Fibroblast of villous mesenchyme (primary cell): Measurements from ENCODE around the gene LLGL2. TPM values are rescaled to one million over a fixed set of nuclear protein-coding genes. Genes with fewer than 3 reads are reported as not detected.

ENCODE experiments used
- DNase-seq: peaks from one replicate; pipeline ENCODE4 v3.0.0-alpha.2; 2010; ENCODE audit warnings: low read depth
- H3K4me3 ChIP-seq: 2 replicates; pipeline ENCODE4 v1.5.1; 2011; ENCODE audit warnings: low read depth, mild to moderate bottlenecking, low read length
- total RNA-seq: library from RNA; depleted of rRNA; stranded (reverse); fragments of >200 nt; gene quantifications from 2 replicates; pipeline ENCODE4 v1.2.3, GENCODE V29; 2012
- TF ChIP-seq, protein P1 (sequence below): IDR thresholded peaks from 2 replicates; pipeline ENCODE4 v1.5.1; 2012; ENCODE audit warnings: low read depth, mild to moderate bottlenecking, low read length; ENCODE audit not compliant: insufficient read depth

The LLGL2 gene
- total RNA-seq, 1 donor = 2.2 TPM

DNA sequence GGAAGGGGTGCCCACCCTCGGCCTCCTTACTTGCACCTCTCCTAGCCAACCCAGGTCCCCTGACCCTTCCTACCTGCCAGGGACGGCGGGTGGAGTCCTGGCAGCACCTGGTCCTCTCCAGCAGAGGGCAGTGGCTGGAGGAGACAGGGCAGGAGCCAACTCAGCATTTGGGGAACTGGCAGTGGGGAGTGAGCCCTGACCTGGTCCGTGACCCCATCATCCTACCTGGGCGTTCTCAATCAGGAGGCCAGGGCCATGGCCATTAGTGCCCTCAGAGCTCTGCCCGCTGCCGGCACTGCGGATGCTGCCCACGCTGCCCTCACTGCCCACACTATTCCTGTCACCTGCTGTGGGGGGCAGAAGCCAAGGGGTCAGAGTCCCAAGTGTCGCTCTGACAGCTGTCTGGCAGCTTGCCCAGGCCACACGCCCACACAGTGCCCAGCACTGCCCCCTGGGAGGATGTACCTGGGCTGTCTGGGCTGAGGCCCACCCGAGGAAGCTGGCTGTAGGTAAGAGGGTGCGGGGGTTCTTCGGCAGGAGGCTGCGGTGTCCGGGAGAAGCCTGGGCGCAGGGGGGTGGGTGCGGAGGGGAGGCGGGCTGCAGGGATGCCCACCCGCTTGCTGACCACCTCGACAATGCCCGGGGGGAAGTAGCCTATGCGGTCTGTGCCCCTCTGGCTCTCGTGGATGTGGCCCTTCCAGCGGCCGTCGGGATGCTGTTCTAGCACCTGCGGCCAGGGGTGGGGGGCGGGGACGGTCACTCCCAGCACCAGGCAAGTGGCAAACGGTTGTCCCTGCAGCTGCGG, 20.9 kb upstream of the LLGL2 start:
- DNase-seq = no peak
- H3K4me3 ChIP-seq = no peak overlapping the region
- TF ChIP-seq, protein P1, sequence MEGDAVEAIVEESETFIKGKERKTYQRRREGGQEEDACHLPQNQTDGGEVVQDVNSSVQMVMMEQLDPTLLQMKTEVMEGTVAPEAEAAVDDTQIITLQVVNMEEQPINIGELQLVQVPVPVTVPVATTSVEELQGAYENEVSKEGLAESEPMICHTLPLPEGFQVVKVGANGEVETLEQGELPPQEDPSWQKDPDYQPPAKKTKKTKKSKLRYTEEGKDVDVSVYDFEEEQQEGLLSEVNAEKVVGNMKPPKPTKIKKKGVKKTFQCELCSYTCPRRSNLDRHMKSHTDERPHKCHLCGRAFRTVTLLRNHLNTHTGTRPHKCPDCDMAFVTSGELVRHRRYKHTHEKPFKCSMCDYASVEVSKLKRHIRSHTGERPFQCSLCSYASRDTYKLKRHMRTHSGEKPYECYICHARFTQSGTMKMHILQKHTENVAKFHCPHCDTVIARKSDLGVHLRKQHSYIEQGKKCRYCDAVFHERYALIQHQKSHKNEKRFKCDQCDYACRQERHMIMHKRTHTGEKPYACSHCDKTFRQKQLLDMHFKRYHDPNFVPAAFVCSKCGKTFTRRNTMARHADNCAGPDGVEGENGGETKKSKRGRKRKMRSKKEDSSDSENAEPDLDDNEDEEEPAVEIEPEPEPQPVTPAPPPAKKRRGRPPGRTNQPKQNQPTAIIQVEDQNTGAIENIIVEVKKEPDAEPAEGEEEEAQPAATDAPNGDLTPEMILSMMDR = peak; percentile 63

DNA sequence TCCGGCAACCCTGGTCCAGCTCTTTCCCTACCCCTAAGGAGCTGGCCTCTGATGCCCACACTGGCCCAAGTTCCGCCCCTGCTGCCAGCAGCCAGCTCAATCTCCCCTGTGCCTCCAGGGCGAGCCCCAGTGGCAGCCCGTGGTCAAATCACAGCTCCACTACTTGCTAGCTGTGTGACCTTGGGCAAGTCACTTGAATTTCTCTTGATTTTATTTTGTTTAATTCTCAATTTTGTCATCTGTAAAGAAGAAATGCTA, 20.4 kb upstream of the LLGL2 start:
- no peak for DNase-seq
- TF ChIP-seq, protein P1 = no peak
- no peak overlapping the region for H3K4me3 ChIP-seq

DNA sequence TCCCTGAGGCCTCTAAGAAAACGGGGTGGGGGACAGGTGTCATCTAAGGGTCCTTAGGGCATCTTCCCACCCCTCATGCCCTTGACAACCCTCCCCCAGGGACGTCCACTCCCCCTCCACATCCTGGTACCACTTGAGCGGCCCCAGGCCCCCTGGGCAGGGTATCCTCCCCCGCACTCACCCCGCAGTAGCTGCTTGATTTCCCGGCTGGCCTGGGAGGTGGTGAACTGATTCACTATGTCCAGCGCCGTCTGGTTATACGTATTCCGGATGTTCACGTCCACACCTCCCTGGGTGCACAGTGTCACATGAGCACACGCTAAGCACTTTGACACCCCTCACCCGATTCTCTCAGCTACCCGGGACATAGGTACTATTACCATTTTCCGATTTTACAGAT, 19.9 kb upstream of the LLGL2 start:
- H3K4me3 ChIP-seq = no peak overlapping the region
- no peak for DNase-seq
- TF ChIP-seq, protein P1 = no peak

DNA sequence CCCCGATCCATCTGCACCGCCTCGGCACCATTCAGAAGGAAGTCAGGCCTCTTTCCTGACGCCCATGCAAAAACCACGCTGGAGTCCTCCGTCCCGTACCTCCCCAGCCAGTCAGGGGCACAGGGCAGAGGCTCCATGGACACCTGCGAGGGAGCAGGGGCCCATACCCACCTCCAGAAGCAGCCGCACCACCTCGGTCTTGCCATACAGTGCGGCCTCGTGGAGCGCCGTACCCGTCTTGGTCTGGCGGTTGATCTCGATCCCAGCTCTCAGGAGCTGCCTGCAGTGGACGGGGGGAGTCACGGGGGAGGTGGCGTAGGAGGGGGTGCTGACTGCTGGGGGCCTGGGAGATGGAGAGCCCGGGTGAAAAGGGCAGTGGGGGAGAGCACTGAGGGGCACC, 19.4 kb upstream of the LLGL2 start:
- DNase-seq = no peak
- TF ChIP-seq, protein P1 = no peak
- H3K4me3 ChIP-seq = no peak overlapping the region

DNA sequence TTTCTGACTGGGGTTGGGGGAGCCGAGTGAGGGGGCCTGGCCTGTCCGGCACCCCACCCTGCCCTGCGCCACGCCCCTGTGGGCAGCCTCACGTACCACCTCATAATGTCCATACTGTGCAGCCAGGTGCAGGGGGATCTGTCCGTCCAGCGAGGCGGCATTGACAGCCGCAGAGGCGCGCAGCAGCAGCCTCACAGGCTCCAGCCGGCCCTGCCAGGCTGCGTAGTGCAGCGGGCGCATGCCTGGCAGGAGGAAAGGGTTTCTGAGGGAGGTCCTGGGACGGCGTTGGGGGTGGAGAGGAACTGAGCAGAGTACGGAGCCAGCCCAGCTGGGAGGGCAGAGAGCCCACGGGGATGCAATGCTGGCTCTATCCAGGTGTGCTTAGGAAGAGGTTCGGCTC, 18.6 kb upstream of the LLGL2 start:
- no peak for DNase-seq
- TF ChIP-seq, protein P1 = no peak
- no peak overlapping the region for H3K4me3 ChIP-seq

DNA sequence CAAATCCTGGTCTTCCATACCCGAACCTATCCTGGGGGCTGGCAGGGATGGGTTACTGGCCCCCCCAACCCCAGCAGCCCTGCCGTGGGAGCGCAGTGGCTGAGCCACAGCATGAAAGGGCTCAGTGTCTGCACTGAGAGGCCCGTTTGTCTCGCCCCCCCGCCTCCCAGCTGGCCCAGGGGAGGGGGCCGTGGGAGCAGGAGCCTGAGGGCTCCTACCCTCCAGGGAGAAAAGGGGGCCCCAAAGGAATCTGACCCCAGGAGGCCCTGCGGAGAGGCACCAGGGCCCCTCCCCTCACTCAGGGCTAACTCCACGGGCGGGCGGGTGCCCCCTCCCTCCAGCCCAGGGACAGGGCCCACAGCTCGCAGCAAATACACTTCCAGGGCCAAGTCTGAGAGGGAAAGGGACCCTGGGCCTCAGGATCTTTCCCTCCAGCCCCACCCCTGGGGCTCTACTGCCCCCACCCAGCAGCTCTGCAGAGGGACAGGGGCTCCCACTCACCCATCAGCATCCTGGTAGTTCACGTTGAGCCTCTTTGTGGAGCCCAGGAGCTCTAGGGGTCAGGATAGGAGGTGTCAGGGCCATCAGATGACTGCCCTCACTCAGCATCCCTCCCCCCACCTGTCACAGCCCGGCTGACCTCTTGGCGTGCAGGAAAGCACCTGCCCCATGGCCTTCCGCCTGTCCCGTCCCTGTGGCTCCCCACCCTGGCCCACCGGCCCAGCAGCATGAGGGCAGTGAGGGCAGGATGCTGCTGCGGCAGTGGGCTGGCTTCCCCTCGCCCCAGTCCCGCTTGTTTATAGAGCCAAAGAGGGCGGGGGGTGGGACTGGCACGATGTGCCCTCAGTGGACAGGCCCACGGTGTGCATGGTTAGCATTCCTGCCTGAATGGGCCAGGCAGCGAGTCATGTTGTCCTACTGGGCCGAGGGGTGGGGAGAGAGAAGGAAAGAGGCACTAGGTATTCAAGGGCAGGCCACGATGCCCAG, 17.5 kb upstream of the LLGL2 start:
- TF ChIP-seq, protein P1 = no peak
- DNase-seq = no peak
- no peak overlapping the region for H3K4me3 ChIP-seq
